Measurements from ENCODE around the gene ACP5.

The ACP5 gene

DNA sequence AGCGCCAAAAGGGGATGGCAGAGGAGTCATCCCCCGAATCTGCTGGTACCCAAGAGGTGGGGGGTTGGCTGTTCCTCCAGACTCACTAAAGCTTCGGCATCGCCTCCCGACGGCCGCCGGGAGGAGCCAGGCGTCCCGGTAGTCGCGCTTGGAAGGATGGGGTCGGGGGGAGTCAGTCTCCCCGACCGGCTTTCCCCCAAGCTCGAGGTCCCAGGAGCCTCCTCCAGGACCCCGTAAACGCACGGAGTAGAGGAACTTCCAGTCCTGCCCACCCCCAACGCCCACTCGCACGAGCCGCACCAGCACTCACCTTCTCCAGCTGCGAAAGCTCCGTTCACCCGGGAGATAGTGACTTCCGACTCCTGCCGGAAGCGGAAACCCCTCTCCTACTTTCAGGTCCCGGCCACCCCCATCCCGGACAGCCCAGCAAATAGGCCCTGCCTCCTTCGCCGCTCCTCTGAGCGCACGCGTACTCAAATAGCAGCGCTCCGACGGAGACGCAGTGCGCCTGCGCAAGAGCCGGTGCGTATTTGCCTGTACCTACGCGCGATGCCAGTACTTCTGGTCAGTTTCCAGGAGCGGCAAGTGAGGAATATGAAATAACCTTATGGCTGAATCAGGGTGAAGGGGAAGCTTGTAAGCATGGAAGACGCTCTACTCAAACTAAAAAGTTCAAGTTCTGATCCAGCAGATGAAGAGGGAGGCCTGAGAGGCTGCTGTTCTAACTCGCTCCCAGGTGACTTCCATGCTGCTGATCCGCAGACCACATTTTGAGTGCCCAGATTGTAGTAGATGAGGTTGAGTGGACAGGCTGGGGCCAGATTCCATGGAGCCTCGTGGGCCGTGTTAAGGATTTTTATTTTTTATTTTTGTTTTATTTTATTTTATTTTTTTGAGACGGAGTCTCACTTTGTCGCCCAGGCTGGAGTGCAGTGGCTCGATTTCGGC is 18.3 kb downstream of the ACP5 start, which contains the start of gene ELOF1:
TSS of gene ELOF1 (minus strand) at position 350 of the 948 bp plus-strand sequence. CDS start 4,883 bp downstream, outside the sequence.
- ATAC-seq, result peak; percentile 98

GRCh38 chr19:11556634-11557420 is 20.6 kb downstream of the ACP5 start:
- TF ChIP-seq TCF4 (CRISPR knock-in tag; IDR thresholded peaks at IDR 0.05; ENCODE audit: borderline replicate concordance) (no peak), ISL1 (CRISPR knock-in tag; IDR thresholded peaks at IDR 0.05) (no peak), PATZ1 (CRISPR knock-in tag; IDR thresholded peaks at IDR 0.05; ENCODE audit: borderline replicate concordance) (no peak), ZC3H10 (CRISPR knock-in tag; IDR thresholded peaks at IDR 0.05) (no peak), PPARA (CRISPR knock-in tag; IDR thresholded peaks at IDR 0.05; ENCODE audit: borderline replicate concordance) (no peak), BACH2 (CRISPR knock-in tag; IDR thresholded peaks at IDR 0.05; ENCODE audit: borderline replicate concordance) (no peak), GLIS3 (CRISPR knock-in tag; IDR thresholded peaks at IDR 0.05) (no peak), ZNF70 (CRISPR knock-in tag; IDR thresholded peaks at IDR 0.05) (no peak), CREB5 (CRISPR knock-in tag; IDR thresholded peaks at IDR 0.05; ENCODE audit: low read depth) (no peak), ZNF8 (CRISPR knock-in tag; IDR thresholded peaks at IDR 0.05) (no peak), ARNTL (CRISPR knock-in tag; IDR thresholded peaks at IDR 0.05; ENCODE audit: borderline replicate concordance, low read depth) (no peak), OSR1 (CRISPR knock-in tag; IDR thresholded peaks at IDR 0.05) (no peak), TOX (CRISPR knock-in tag; IDR thresholded peaks at IDR 0.05; ENCODE audit: borderline replicate concordance) (no peak), ZNF565 (CRISPR knock-in tag; conservative IDR thresholded peaks at IDR 0.05; ENCODE audit: low read depth) (no peak), ZFP30 (CRISPR knock-in tag; IDR thresholded peaks at IDR 0.05) (no peak), CSDC2 (CRISPR knock-in tag; IDR thresholded peaks at IDR 0.05) (no peak), POU6F1 (CRISPR knock-in tag; IDR thresholded peaks at IDR 0.05; ENCODE audit: borderline replicate concordance, low read depth) (no peak), SNAI2 (CRISPR knock-in tag; IDR thresholded peaks at IDR 0.05) (no peak), ESRRG (CRISPR knock-in tag; IDR thresholded peaks at IDR 0.05) (no peak)
- ATAC-seq, result no peak

More for the DNA sequence above, 18.3 kb downstream of the ACP5 start, which contains the start of gene ELOF1:
- TF ChIP-seq TOX (CRISPR knock-in tag; IDR thresholded peaks at IDR 0.05; ENCODE audit: borderline replicate concordance) (no peak), RARB (CRISPR knock-in tag; IDR thresholded peaks at IDR 0.05) (no peak), ISL1 (CRISPR knock-in tag; IDR thresholded peaks at IDR 0.05) (no peak), ZNF8 (CRISPR knock-in tag; IDR thresholded peaks at IDR 0.05) (no peak), TCF4 (CRISPR knock-in tag; IDR thresholded peaks at IDR 0.05; ENCODE audit: borderline replicate concordance) (no peak), GLIS3 (CRISPR knock-in tag; IDR thresholded peaks at IDR 0.05) (no peak), PPARA (CRISPR knock-in tag; IDR thresholded peaks at IDR 0.05; ENCODE audit: borderline replicate concordance) (no peak), ZFP3 (CRISPR knock-in tag; IDR thresholded peaks at IDR 0.05) (no peak), PATZ1 (CRISPR knock-in tag; IDR thresholded peaks at IDR 0.05; ENCODE audit: borderline replicate concordance) (no peak), BACH2 (CRISPR knock-in tag; IDR thresholded peaks at IDR 0.05; ENCODE audit: borderline replicate concordance) (no peak), CSDC2 (CRISPR knock-in tag; IDR thresholded peaks at IDR 0.05) (no peak), ZC3H10 (CRISPR knock-in tag; IDR thresholded peaks at IDR 0.05) (no peak)

All from SK-N-SH treated with all-trans-retinoic acid at 6 μM for 48 hours (cell line).